HepG2 (cell line): ENCODE data around the gene SLC7A4. TPM values are rescaled to one million over a fixed set of nuclear protein-coding genes. Genes with fewer than 3 reads are reported as not detected.

Experiments used
- CAMTA2 ChIP-seq: sonication (generic); formaldehyde crosslinking; IDR thresholded peaks from 2 replicates; pipeline ENCODE4 v1.4.0; 2020; ENCODE audit warnings: mild to moderate bottlenecking, missing genetic modification reagents, borderline replicate concordance
- FOXA3 ChIP-seq: IDR thresholded peaks from 2 replicates; pipeline ENCODE4 v1.6.1; 2016; ENCODE audit warnings: missing genetic modification reagents, missing compliant biosample characterization
- HDAC2 ChIP-seq: sonication (generic); formaldehyde crosslinking; IDR thresholded peaks from 2 replicates; pipeline ENCODE4 v1.4.0; 2020; ENCODE audit warnings: missing genetic modification reagents
- JUND ChIP-seq: sonication (generic); formaldehyde crosslinking; IDR thresholded peaks from 2 replicates; pipeline ENCODE4 v1.8.0; 2022; ENCODE audit warnings: mild to moderate bottlenecking, missing genetic modification reagents
- MIER2 ChIP-seq: IDR thresholded peaks from 2 replicates; pipeline ENCODE4 v1.6.1; 2016; ENCODE audit warnings: missing biosample characterization, missing genetic modification reagents
- ZBTB20 ChIP-seq: sonication (generic); formaldehyde crosslinking; IDR thresholded peaks from 2 replicates; pipeline ENCODE4 v1.8.1; 2023; ENCODE audit warnings: missing genetic modification reagents, low read depth, mild to moderate bottlenecking, borderline replicate concordance
- ZFAT ChIP-seq: sonication (generic); formaldehyde crosslinking; conservative IDR thresholded peaks from 2 replicates; pipeline ENCODE4 v1.8.1; 2023; ENCODE audit warnings: missing genetic modification reagents, inconsistent platforms
- ZNF34 ChIP-seq: sonication (generic); formaldehyde crosslinking; IDR thresholded peaks from 2 replicates; pipeline ENCODE4 v1.4.0; 2020; ENCODE audit warnings: mild to moderate bottlenecking, missing genetic modification reagents, borderline replicate concordance
- polyA plus RNA-seq, 8 experiments: library from polyadenylated mRNA; depleted of rRNA in 3 of 8; stranded (reverse) in 7 of 8; unstranded in 1 of 8; fragments of >200 nt; fragmentation: Illumina TruSeq in 4 of 8; extraction: Trizol in 4 of 8; gene quantifications; 2 replicates each; pipeline versions ENCODE4 v1.2.1 to v1.2.3, GENCODE V29; 2011 to 2016; ENCODE audit warnings: low read depth in 4 of 8, missing spikeins in 1 of 8, mixed read lengths in 1 of 8; ENCODE audit not compliant: insufficient read depth in 1 of 8
- total RNA-seq, 5 experiments: library from RNA; depleted of rRNA; stranded (reverse); fragments of >200 nt; fragmentation: Illumina TruSeq; extraction: Trizol; gene quantifications; 2 replicates each; pipeline ENCODE4 v1.2.3, GENCODE V29; 2016; ENCODE audit warnings: low read depth in 1 of 5
- TF ChIP-seq, protein P1 (sequence below): sonication (generic); formaldehyde crosslinking; IDR thresholded peaks from 2 replicates; pipeline ENCODE4 v1.5.0; 2020; ENCODE audit warnings: missing genetic modification reagents
- TF ChIP-seq, protein P2 (sequence below): IDR thresholded peaks from 2 replicates; pipeline ENCODE4 v1.4.0; 2020; ENCODE audit warnings: mild to moderate bottlenecking, missing genetic modification reagents

The SLC7A4 gene
- total and polyA plus RNA-seq, 2 of the 13 experiments (the other 11 are each of a cell fraction or from before 2014, with no cell fraction given): not detected

DNA sequence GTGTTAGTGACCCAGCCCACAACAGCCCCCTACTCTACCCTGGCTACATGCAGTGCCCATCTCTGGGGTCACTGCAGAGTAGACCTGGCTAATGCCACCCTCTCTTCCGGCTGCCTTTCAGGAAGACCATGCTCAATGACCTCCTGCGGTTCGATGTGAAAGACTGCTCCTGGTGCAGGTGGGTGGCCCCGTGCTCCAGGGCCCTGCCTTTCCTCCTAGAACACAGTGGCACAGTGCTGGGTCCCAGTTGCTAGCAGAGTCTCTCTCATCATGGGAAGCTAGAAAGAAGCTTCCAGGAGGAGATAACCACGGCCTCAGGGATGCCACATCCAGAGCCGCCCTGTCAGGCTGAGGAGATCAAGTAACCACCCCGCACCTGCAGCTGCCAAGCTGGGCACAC, 46.6 kb downstream of the SLC7A4 start (continued):
- TF ChIP-seq, protein P1, sequence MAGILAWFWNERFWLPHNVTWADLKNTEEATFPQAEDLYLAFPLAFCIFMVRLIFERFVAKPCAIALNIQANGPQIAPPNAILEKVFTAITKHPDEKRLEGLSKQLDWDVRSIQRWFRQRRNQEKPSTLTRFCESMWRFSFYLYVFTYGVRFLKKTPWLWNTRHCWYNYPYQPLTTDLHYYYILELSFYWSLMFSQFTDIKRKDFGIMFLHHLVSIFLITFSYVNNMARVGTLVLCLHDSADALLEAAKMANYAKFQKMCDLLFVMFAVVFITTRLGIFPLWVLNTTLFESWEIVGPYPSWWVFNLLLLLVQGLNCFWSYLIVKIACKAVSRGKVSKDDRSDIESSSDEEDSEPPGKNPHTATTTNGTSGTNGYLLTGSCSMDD: no peak
- TF ChIP-seq FOXA3 (CRISPR knock-in tag) (no peak), ZNF34 (CRISPR knock-in tag) (no peak), ZFAT (no peak), CAMTA2 (no peak), ZBTB20 (CRISPR knock-in tag) (no peak), HDAC2 (no peak), MIER2 (CRISPR knock-in tag) (no peak), JUND (no peak)
- TF ChIP-seq, protein P2, sequence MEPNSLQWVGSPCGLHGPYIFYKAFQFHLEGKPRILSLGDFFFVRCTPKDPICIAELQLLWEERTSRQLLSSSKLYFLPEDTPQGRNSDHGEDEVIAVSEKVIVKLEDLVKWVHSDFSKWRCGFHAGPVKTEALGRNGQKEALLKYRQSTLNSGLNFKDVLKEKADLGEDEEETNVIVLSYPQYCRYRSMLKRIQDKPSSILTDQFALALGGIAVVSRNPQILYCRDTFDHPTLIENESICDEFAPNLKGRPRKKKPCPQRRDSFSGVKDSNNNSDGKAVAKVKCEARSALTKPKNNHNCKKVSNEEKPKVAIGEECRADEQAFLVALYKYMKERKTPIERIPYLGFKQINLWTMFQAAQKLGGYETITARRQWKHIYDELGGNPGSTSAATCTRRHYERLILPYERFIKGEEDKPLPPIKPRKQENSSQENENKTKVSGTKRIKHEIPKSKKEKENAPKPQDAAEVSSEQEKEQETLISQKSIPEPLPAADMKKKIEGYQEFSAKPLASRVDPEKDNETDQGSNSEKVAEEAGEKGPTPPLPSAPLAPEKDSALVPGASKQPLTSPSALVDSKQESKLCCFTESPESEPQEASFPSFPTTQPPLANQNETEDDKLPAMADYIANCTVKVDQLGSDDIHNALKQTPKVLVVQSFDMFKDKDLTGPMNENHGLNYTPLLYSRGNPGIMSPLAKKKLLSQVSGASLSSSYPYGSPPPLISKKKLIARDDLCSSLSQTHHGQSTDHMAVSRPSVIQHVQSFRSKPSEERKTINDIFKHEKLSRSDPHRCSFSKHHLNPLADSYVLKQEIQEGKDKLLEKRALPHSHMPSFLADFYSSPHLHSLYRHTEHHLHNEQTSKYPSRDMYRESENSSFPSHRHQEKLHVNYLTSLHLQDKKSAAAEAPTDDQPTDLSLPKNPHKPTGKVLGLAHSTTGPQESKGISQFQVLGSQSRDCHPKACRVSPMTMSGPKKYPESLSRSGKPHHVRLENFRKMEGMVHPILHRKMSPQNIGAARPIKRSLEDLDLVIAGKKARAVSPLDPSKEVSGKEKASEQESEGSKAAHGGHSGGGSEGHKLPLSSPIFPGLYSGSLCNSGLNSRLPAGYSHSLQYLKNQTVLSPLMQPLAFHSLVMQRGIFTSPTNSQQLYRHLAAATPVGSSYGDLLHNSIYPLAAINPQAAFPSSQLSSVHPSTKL (CRISPR knock-in tag): no peak
